NCI-H345 treated with DMSO at 0.1 percent for 48 hours (cell line): ENCODE results near the gene NRF1.

Source experiments
- DNase-seq: peaks from one replicate; lab custom pipeline; 2025; ENCODE audit not compliant: unreplicated experiment; lab: John Stamatoyannopoulos, UW

The NRF1 gene

DNA sequence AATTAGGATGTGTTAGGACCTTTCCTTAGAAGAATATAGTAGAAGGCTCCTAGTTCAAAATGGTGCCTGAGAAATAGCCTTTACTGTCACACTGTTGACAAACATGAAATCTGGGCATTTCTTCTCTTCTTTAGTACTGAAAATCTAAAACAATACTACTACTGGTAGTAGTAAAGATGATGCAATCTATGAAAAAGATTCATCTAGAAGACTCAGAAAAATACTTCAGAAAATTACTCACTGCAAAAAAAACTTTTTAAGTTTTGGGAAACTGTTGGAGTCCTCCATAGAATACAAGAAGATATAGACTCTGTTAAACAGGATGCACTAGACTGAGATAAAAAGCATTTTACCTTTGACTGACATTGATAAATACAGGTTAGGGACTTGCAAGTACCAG, 67.1 kb downstream of the NRF1 start:
- DNase-seq = no peak

GRCh38 chr7:129680400-129680799, 68.9 kb downstream of the NRF1 start:
- no peak for DNase-seq

- DNase-seq = peak; percentile 73
Measured at GRCh38 chr7:129684777-129685176, 73.3 kb downstream of the NRF1 start.

DNA sequence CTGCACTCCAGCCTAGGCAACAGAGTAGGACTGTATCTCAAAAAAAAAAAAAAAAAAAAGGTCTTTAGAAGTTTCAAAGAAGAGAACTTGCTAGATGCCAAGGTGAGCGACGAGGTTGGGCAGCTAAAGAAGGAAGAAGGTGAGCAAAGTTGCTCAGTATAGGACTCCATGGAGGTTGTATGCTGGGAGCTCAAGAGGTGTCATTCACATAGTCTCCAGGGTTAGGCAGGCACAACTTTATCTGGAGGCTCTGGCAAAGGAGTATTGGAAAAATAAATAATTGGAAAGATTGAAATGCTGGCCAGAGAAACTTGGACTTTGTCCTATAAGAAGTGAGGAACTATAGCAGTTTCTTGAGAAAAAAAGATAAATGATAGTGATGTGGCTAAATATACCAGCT, 74.5 kb downstream of the NRF1 start:
- no peak for DNase-seq

GRCh38 chr7:129688503-129689222, 77.1 kb downstream of the NRF1 start:
- DNase-seq = no peak

DNA sequence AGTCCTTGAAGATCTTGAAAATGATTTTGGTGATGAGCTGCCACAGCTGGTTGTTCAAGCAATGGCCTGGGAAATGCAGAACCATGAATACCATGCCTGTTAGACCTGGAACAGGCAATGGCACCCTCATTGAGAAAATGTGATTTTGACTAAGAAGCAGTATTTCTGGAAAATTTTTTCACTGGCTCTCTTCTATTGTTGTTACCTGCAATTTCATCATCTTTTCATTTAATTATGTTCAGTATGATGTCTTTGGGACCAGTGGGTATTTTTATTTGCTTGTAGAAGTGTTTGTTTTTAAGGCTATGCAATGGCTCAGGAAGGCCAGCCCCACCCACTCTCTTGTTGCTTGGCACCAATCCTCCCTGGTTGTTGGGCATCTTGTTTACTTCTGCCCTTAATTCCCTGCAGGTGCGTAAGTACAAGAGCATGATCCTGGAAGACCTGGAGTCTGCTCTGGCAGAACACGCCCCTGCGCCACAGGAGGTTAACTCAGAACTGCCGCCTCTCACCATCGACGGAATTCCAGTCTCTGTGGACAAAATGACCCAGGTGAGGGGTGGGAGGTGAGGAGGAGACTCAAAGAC, 78.6 kb downstream of the NRF1 start:
- DNase-seq = peak; percentile 62

DNA sequence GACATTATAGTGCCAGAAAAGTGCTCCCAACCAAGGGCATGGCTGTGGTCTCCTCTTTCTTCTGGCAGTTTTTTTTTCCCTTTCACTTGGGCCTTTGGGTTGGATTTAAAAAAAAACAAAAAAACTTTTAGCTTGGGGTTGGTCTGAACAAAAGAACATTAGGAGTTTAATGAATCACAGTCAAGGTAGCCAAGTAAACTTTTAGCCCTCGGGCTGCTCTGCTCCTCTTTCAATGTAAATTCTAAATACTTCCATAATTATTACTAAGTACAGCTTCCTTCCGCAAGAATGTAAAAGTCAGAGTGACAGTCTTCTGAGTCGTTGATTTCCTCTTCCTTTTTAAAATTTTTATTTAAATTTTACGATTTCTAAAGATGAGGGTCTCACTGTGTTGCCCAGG, 79.2 kb downstream of the NRF1 start:
- DNase-seq = no peak

GRCh38 chr7:129698516-129699418, 87.2 kb downstream of the NRF1 start:
- no peak for DNase-seq

DNA sequence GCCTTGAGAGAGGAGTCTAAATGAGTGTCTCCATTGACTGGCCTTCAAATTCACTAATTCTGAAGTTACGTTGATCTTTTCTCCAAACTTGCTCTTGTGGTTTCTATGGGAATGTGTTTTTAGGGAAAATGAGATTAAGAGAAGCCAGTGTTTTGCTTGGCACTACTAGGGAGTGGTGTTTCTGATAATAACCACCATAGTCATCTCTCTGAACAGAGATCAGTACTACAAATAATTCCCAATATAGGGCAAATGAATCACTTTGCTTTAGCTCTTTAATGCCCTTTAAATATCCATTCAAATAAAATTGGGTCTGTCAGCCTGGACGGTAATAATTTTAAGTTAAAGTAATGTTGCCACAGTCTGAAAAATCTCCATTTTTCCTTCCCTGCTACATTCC, 90.8 kb downstream of the NRF1 start:
- DNase-seq = no peak

DNA sequence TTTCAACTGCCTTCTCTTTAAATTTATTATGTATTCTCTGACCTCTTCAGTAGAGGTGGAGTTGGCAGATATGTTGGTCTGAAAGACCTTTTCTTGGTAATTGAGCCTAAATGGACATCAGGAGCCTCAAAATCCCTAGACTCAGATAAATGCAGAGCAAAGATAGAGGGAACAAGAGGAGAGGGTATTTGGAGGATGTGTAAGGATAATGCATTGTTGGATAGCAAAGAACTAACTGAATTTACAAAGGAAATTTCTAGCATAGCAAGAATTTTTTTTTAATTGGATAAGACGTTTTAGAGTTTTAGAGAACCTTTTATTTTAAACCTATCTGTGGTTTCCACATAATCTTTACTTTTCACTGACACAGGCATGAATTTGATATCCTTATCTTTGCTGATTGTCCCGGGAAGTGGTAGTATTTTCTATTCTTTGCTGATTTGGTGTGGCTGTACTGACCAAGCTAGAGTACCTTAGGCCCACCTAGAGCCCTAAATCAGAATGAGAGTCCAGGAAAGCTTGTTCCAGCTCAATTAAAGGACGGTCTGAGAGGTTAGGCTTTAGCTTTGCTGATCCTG, 91.3 kb downstream of the NRF1 start:
- no peak for DNase-seq

- no peak for DNase-seq
Measured at GRCh38 chr7:129703751-129704150, 92.2 kb downstream of the NRF1 start.

GRCh38 chr7:129707910-129708499, 96.5 kb downstream of the NRF1 start:
- DNase-seq = no peak

GRCh38 chr7:129713544-129713943, 102.0 kb downstream of the NRF1 start:
- DNase-seq = peak; percentile 74

- DNase-seq = no peak
Measured at GRCh38 chr7:129714514-129715063, 103.1 kb downstream of the NRF1 start.

- no peak for DNase-seq
Measured at GRCh38 chr7:129719980-129720732, 108.6 kb downstream of the NRF1 start.

DNA sequence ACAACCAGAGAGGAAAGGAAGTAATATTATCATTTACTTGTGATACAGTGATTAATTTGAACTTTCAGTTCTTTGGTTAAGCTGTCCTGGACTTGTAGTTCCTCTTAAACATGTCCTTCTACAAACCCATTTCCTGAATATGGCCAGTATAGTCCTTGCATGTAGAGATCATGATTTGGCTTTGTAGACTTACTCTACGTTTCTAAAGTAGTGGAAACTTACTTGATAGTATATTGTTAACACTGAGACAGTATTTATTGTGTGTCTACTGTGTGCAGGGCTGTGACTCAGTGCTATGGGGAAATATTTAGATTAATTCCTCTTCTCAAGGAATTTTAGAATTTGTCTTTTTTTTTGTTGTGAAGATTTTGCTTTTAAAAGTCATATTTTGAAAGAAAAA, 109.5 kb downstream of the NRF1 start:
- DNase-seq = no peak

GRCh38 chr7:129723679-129724078, 112.2 kb downstream of the NRF1 start:
- no peak for DNase-seq

DNA sequence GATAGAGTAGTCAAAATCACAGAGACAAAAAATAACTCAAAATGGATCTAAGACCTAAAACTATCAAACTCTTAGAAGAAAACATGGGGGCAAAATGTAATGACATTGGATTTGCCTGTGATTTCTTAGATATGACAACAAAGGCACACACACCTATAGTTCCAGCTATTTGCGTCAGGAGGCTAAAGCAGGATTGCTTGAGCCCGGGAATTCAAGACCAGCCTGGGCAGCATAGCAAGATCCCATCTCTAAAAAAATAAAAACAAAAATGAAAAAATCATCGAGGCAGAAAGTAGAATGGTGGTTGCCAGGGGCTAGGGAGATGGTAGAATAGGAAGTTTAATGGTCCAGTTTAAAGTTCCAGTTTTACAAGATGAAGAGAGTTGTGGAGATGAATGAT, 113.3 kb downstream of the NRF1 start:
- DNase-seq = no peak

DNA sequence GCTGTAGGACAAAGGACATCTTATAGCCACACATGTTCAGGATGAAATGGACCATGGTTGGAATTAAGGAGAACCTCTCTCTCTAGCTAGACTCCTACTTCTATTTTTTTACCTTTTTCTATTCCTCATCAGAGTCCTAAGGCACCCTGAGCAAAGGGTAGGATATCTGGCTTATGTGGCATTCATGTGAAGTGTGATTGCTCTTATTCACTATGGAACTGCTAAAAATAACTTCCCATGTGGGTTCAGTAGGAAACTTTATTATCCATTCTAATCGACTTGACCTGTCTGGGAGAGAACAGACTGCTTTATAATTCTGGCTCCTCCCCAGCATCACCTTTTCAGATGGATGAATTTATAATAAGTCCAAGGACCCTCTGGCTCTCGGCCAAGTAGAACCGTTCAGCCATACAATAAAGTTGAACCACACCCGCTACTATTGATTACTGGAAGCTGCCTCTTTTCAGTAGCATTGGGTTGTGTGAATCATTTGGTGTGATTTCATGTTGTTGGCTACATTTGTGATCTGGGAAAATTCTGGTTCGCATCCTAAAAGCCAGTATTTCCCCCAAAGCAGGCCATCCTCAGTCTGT, 117.5 kb downstream of the NRF1 start:
- peak; percentile 67 for DNase-seq

GRCh38 chr7:129729511-129729910, 118.0 kb downstream of the NRF1 start:
- DNase-seq = no peak
